GM19043 (cell line): ENCODE measurements around the gene PTF1A.
"Not testable (repeated sequence)": the region's sequence is repeated elsewhere in the genome, so short reads cannot be mapped to it uniquely, and the experiment has no call there.

Experiments used
- ATAC-seq: cut with Tn5 transposase; IDR thresholded peaks from one replicate; pipeline ENCODE4 v1.9.1; 2021; ENCODE audit warnings: low read depth; ENCODE audit not compliant: unreplicated experiment

Gene PTF1A

DNA sequence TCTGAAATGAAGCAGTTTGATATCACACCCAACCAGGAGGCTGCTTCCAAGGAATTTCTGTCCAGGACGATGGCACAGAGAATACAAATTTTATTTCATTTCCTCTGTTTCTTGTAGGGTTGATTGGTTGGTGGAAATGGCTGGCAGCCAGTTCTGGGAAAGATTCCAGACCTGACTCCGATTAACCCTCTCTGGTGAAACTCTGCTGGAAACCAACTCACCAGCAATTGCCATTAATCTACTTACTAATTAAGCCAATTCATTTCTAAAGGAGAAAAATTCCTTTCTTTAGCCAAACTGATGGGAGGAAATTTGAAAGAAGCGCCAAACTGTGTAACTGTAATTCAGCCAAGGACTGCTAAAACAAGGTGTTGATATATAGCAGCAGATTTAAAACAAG lies 10.7 kb downstream of the PTF1A start:
- ATAC-seq = no peak

DNA sequence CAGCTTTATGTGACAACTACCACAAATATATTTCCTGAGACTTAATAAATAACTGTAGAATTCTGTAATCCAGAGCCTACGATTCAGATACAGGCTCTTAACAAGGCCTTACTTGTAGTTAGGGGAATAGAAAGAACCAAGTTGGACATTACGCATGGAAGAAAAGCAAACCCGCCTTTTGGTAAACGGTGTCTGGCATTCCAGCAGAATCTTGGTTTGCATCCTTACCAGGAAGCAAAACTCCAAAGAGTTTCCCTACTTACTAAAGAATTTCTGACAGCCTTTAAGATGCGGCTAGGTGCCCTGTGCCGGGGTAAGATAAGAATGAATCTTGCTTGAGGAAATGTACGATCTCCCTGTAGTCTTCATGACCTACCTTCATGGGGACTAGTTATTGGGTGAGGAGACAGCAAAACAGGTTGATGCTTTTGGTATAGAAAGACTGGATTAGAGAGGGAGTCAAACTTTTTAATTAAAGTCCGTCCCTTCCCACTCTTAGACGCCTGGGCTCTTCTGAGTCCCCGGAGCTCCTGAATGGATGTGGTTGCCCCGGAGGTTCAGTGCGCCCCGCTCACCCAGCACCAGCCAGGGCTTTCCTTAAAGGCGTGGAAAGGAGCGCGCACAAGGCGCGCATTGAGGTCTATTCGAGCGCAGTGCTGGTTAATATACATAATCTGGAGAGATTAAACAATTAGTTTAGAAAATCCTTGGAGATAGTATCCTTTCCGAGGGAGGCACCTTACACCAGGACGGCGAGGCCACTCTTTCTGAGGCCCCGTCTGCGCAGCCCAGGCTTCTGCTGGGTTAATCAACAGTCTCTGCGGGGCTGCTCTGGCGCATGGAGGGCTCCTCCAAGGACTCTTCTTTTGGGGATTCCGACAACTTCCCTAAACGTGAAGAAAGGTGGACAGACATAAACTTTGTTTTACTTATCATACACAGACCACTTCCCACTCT lies 11.5 kb downstream of the PTF1A start:
- no peak for ATAC-seq

DNA sequence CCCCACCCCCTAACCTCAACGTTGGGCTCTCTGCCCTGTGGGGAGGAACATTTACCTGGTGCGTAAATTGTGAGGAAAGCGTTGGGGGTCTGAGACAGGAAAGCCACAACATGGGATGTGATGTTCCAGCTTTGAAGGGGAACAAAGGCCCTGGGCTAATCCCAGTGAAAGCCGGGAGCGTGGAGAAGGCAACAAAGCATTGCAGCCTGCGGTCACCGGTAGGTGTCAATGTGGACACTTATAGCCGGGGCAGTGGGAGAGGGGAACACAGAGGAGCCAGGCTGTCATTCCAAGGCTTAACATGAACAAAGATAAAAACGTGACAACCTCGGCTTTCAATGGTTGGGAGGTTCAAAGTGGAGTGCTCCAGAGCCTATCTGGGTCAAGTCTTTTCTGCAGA lies 12.7 kb downstream of the PTF1A start:
- ATAC-seq = no peak

DNA sequence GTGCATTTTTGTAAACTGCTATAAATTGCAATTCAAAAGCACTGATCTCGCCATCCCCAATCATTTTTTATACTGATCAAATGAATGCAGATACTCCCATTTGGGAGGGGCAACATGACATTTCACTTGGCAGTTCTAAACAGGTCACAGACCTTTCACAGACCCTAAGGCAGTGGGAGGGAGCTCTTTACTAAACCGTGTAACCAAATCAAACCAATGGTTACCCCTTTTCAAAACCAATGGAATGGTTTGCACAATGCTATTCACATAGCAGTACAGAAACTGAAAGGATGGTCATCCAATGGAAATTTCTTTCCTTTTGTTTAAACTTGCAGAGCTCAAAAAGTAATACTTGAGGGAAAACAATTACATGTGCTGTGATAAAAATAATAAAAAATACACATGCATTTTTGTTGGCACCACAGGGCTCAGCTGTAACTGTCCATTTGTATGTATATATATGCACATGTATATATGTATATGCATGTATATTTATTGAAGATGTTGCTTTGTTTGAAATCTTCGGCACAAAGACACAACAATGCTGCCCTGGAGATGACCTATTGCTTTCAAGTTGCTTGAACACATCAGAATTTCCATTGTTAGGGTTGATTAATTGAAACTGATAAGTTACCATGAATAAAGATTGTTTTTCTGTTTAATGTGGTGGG lies 14.0 kb downstream of the PTF1A start:
- ATAC-seq = no peak

DNA sequence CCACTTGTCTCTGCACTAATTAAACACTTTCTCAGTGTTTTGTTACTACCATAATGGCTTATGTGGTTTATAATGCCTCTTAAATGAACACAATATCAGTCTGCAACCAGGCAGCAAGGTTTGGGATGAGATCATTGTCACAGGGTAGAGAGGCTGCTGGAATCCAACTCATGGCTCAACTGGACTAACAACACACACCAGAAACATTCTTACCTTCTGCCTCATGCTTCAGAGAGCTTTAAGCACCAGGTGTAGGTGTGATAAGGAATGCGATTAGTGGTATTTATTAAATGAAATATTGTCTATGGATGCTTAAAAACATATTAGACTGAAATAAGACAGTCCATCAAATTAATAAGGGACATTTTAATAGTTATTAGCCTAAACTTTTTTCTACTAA lies 25.4 kb downstream of the PTF1A start:
- ATAC-seq = no peak

DNA sequence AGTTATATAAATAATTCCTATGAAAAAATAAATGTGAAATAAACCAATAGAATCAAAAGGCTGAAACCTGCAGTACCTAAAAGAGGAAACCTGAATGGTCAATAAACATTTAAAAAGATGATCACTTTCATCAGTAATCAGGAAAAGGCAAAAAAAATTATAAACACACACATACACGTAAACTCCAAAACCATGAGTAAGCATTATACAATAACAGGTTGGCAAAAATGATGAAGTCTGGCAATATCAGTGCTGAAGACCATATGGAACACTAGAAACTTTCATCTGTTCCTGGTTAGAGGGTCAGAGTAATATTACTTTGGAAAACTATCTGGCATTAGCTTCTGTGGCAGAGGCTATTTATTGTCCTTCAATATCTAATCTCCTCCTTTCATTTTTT lies 38.5 kb downstream of the PTF1A start:
- no peak for ATAC-seq

DNA sequence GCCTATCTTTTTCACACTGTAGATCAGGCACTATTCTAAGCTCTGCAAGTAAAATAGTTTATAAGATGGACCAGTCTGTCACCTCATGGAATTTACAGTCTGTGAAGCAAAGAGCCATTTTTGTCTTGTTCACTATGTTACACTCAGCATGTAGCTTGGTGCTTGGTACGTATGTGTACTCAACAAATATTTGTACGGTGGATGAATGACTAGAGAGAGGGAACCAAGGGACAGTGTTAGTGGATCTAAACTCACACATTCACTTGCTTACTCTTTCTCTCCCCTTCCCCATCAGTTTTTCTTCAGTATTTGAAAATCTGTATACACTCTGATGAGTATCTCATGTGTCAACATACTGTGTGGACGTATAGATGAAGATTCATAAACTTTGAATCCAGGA lies 45.9 kb downstream of the PTF1A start:
- ATAC-seq = no peak

DNA sequence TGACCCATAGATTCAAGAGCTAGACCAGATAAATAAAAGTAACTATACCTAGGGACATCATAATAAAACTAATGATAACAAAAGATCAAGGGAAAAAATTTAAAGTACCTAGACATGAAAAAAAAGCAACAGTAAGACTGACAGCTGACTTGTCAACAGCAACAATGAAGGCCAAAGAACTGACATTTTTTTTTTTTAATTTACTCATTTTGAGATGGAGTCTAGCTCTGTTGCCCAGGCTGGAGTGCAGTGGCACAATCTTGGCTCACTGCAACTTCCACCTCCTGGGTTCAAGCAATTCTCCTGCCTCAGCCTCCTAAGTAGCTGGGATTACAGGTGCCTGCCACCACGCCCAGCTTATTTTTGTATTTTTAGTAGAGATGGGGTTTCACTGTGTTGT lies 49.7 kb downstream of the PTF1A start:
- not testable (repeated sequence) for ATAC-seq
